Ishikawa (cell line): Measurements from ENCODE around the gene A4GALT.

Source experiments
- CEBPB ChIP-seq: IDR thresholded peaks from 2 replicates; pipeline ENCODE4 v1.6.1; 2012
- EGR1 ChIP-seq: IDR thresholded peaks from 2 replicates; pipeline ENCODE4 v1.6.1; 2012
- EP300 ChIP-seq: IDR thresholded peaks from 2 replicates; pipeline ENCODE4 v1.6.1; 2012; ENCODE audit warnings: borderline replicate concordance
- FOXM1 ChIP-seq: IDR thresholded peaks from 2 replicates; pipeline ENCODE4 v1.6.1; 2012; ENCODE audit warnings: low read depth, borderline replicate concordance
- RAD21 ChIP-seq: IDR thresholded peaks from 2 replicates; pipeline ENCODE4 v1.6.1; 2012; ENCODE audit warnings: low read depth
- TCF12 ChIP-seq: IDR thresholded peaks from 2 replicates; pipeline ENCODE4 v1.6.1; 2012; ENCODE audit warnings: low read depth
- YY1 ChIP-seq: IDR thresholded peaks from 2 replicates; pipeline ENCODE4 v1.6.1; 2012; ENCODE audit warnings: low read depth
- ZBTB7A ChIP-seq: IDR thresholded peaks from 2 replicates; pipeline ENCODE4 v1.6.1; 2012; ENCODE audit warnings: low read depth
- TF ChIP-seq, protein P1 (sequence below): IDR thresholded peaks from 2 replicates; pipeline ENCODE4 v1.6.1; 2012
- TF ChIP-seq, protein P2 (sequence below): IDR thresholded peaks from 2 replicates; pipeline ENCODE4 v1.6.1; 2012; ENCODE audit warnings: low read depth, mild to moderate bottlenecking
- TF ChIP-seq, protein P3 (sequence below): IDR thresholded peaks from 2 replicates; pipeline ENCODE4 v1.6.1; 2012

GRCh38 chr22:42714768-42715390 is 5.8 kb downstream of the A4GALT start:
- TF ChIP-seq, protein P1, sequence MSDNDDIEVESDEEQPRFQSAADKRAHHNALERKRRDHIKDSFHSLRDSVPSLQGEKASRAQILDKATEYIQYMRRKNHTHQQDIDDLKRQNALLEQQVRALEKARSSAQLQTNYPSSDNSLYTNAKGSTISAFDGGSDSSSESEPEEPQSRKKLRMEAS, result no peak
- no peak for TF ChIP-seq EP300
- TF ChIP-seq EGR1, result no peak
- TF ChIP-seq YY1, result no peak
- no peak for TF ChIP-seq CEBPB
- TF ChIP-seq RAD21, result no peak
- TF ChIP-seq, protein P2, sequence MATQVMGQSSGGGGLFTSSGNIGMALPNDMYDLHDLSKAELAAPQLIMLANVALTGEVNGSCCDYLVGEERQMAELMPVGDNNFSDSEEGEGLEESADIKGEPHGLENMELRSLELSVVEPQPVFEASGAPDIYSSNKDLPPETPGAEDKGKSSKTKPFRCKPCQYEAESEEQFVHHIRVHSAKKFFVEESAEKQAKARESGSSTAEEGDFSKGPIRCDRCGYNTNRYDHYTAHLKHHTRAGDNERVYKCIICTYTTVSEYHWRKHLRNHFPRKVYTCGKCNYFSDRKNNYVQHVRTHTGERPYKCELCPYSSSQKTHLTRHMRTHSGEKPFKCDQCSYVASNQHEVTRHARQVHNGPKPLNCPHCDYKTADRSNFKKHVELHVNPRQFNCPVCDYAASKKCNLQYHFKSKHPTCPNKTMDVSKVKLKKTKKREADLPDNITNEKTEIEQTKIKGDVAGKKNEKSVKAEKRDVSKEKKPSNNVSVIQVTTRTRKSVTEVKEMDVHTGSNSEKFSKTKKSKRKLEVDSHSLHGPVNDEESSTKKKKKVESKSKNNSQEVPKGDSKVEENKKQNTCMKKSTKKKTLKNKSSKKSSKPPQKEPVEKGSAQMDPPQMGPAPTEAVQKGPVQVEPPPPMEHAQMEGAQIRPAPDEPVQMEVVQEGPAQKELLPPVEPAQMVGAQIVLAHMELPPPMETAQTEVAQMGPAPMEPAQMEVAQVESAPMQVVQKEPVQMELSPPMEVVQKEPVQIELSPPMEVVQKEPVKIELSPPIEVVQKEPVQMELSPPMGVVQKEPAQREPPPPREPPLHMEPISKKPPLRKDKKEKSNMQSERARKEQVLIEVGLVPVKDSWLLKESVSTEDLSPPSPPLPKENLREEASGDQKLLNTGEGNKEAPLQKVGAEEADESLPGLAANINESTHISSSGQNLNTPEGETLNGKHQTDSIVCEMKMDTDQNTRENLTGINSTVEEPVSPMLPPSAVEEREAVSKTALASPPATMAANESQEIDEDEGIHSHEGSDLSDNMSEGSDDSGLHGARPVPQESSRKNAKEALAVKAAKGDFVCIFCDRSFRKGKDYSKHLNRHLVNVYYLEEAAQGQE, result no peak
- TF ChIP-seq TCF12, result no peak
- TF ChIP-seq FOXM1, result no peak
- TF ChIP-seq ZBTB7A, result no peak
- TF ChIP-seq, protein P3, sequence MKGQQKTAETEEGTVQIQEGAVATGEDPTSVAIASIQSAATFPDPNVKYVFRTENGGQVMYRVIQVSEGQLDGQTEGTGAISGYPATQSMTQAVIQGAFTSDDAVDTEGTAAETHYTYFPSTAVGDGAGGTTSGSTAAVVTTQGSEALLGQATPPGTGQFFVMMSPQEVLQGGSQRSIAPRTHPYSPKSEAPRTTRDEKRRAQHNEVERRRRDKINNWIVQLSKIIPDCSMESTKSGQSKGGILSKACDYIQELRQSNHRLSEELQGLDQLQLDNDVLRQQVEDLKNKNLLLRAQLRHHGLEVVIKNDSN, result no peak
